Bronchial epithelial cell (primary cell): ENCODE data around the gene OTOG. TPM values are rescaled to one million over a fixed set of nuclear protein-coding genes. Genes with fewer than 3 reads are reported as not detected.

ENCODE experiments used
- DNase-seq: peaks from one replicate; pipeline ENCODE4 v3.0.0-alpha.2; 2010; ENCODE audit warnings: low read depth
- FAIRE-seq: peaks from 2 replicates; lab custom pipeline; 2011; peaks lifted over from hg19 to GRCh38; lab: Jason Lieb, UNC
- H3K27me3 ChIP-seq: 2 replicates; pipeline ENCODE4 v1.5.1; 2011; ENCODE audit warnings: low read length; ENCODE audit not compliant: control insufficient read depth, insufficient read depth
- H3K36me3 ChIP-seq: 2 replicates; pipeline ENCODE4 v1.5.1; 2011; ENCODE audit warnings: low read length; ENCODE audit not compliant: control insufficient read depth, insufficient read depth
- H3K4me3 ChIP-seq: 2 replicates; pipeline ENCODE4 v1.5.1; 2011; ENCODE audit warnings: mild to moderate bottlenecking, low read depth, low read length, control low read depth
- CTCF ChIP-seq: IDR thresholded peaks from 2 replicates; pipeline ENCODE4 v1.5.1; 2011; ENCODE audit warnings: mild to moderate bottlenecking, moderate library complexity, low read length, control low read depth, inconsistent platforms; ENCODE audit not compliant: insufficient read depth, severe bottlenecking
- total RNA-seq: library from RNA; depleted of rRNA; stranded (reverse); fragments of >200 nt; gene quantifications from 2 replicates; pipeline ENCODE4 v1.2.1, GENCODE V29; 2014

OTOG gene
- total RNA-seq, 1 donor from 2014 or later: not detected

- Histone ChIP-seq H3K27me3 (no peaks in the 10 kb centered on the region), H3K36me3 (no peaks in the 10 kb centered on the region), H3K4me3 (no peak overlapping the region)
- FAIRE-seq (no peak), DNase-seq (no peak)
- no peak for TF ChIP-seq CTCF
Measured at GRCh38 chr11:17641792-17642350, 94.8 kb downstream of the OTOG start.

GRCh38 chr11:17642370-17642769 lies 95.3 kb downstream of the OTOG start:
- H3K36me3 ChIP-seq: no peaks in the 10 kb centered on the region
- H3K27me3 ChIP-seq: no peaks in the 10 kb centered on the region
- TF ChIP-seq CTCF: no peak
- peak; percentile 90 for FAIRE-seq
- no peak overlapping the region for H3K4me3 ChIP-seq
- no peak for DNase-seq

GRCh38 chr11:17642980-17643379 lies 95.9 kb downstream of the OTOG start:
- no peak overlapping the region for H3K4me3 ChIP-seq
- TF ChIP-seq CTCF: no peak
- FAIRE-seq (no peak), DNase-seq (no peak)
- no peaks in the 10 kb centered on the region for H3K27me3 ChIP-seq
- no peaks in the 10 kb centered on the region for H3K36me3 ChIP-seq

- TF ChIP-seq CTCF: no peak
- DNase-seq (no peak), FAIRE-seq (no peak)
- Histone ChIP-seq H3K4me3 (no peak overlapping the region), H3K27me3 (no peaks in the 10 kb centered on the region), H3K36me3 (no peaks in the 10 kb centered on the region)
Measured at GRCh38 chr11:17643506-17644405, 96.7 kb downstream of the OTOG start.

- no peak for DNase-seq
- no peak for TF ChIP-seq CTCF
- Histone ChIP-seq H3K4me3 (no peak overlapping the region), H3K36me3 (no peaks in the 10 kb centered on the region), H3K27me3 (no peaks in the 10 kb centered on the region)
- FAIRE-seq: no peak
Measured at GRCh38 chr11:17645190-17645970, 98.3 kb downstream of the OTOG start.
